K562 (cell line): ENCODE data around the gene ABHD16A. TPM values are rescaled to one million over a fixed set of nuclear protein-coding genes. Genes with fewer than 3 reads are reported as not detected.

ENCODE experiments used
- CTCFL ChIP-seq: IDR thresholded peaks from 2 replicates; pipeline ENCODE4 v1.6.1; 2011; ENCODE audit warnings: borderline replicate concordance, low read depth, mild to moderate bottlenecking, moderate library complexity, low read length; ENCODE audit not compliant: insufficient read depth, poor library complexity, severe bottlenecking
- IFI16 ChIP-seq: fragments of 250-450 bp; sonication (Bioruptor Pico); IDR thresholded peaks from 2 replicates; pipeline ENCODE4 v2.1.2; 2022; ENCODE audit warnings: mild to moderate bottlenecking, inconsistent platforms
- MTA1 ChIP-seq: fragments of 450-650 bp; IDR thresholded peaks from 2 replicates; pipeline ENCODE4 v1.6.1; 2017; ENCODE audit warnings: borderline replicate concordance
- ZBTB40 ChIP-seq, 2 experiments: fragments of 450-650 bp in 1 of 2; sonication (generic) in 1 of 2; formaldehyde crosslinking in 1 of 2; IDR thresholded peaks; 2 replicates each; pipeline versions ENCODE4 v1.7.1 to v1.9.0; 2016 to 2022; ENCODE audit warnings: inconsistent platforms in 1 of 2, mild to moderate bottlenecking in 1 of 2, missing genetic modification reagents in 1 of 2
- ZNF311 ChIP-seq: fragments of 250-450 bp; sonication (Bioruptor Pico); IDR thresholded peaks from 2 replicates; pipeline ENCODE4 v1.4.0; 2020; ENCODE audit warnings: mild to moderate bottlenecking, moderate library complexity
- polyA plus RNA-seq, 8 experiments: library from polyadenylated mRNA; depleted of rRNA in 4 of 8; stranded (reverse) in 5 of 8; unstranded in 3 of 8; fragments of >200 nt; fragmentation: Nextera tagmentation in 2 of 8; fragmentation: Illumina TruSeq in 1 of 8; extraction: Ambion mirVana in 2 of 8; extraction: Trizol in 1 of 8; gene quantifications; 2 replicates each; pipeline versions ENCODE4 v1.2.1 to v1.2.3, GENCODE V29; 2011 to 2014; ENCODE audit warnings: inconsistent platforms in 1 of 8, missing spikeins in 1 of 8
- total RNA-seq, 7 experiments: library from RNA; depleted of rRNA in 6 of 7; stranded (reverse); fragments of >200 nt in 6 of 7; fragmentation: Illumina TruSeq in 2 of 7; extraction: Trizol in 2 of 7; gene quantifications; 2 replicates each; pipeline versions ENCODE4 v1.2.1 to v1.2.3, GENCODE V29; 2011 to 2021; ENCODE audit warnings: low replicate concordance in 1 of 7
- TF ChIP-seq, protein P1 (sequence below): sonication (generic); formaldehyde crosslinking; IDR thresholded peaks from 2 replicates; pipeline ENCODE4 v1.8.1; 2023; ENCODE audit warnings: mild to moderate bottlenecking, missing genetic modification reagents
- TF ChIP-seq, protein P2 (sequence below): sonication (generic); formaldehyde crosslinking; IDR thresholded peaks from 2 replicates; pipeline ENCODE4 v1.8.0; 2022; ENCODE audit warnings: mild to moderate bottlenecking, missing genetic modification reagents
- TF ChIP-seq, protein P3 (sequence below): fragments of 250-450 bp; sonication (Bioruptor Pico); IDR thresholded peaks from 2 replicates; pipeline ENCODE4 v1.6.1; 2021; ENCODE audit warnings: mild to moderate bottlenecking

The ABHD16A gene
- total and polyA plus RNA-seq, 9 of the 15 experiments (the other 6 are each of a cell fraction or from before 2014, with no cell fraction given) = 25.8 to 120 (median 81.6) TPM

DNA sequence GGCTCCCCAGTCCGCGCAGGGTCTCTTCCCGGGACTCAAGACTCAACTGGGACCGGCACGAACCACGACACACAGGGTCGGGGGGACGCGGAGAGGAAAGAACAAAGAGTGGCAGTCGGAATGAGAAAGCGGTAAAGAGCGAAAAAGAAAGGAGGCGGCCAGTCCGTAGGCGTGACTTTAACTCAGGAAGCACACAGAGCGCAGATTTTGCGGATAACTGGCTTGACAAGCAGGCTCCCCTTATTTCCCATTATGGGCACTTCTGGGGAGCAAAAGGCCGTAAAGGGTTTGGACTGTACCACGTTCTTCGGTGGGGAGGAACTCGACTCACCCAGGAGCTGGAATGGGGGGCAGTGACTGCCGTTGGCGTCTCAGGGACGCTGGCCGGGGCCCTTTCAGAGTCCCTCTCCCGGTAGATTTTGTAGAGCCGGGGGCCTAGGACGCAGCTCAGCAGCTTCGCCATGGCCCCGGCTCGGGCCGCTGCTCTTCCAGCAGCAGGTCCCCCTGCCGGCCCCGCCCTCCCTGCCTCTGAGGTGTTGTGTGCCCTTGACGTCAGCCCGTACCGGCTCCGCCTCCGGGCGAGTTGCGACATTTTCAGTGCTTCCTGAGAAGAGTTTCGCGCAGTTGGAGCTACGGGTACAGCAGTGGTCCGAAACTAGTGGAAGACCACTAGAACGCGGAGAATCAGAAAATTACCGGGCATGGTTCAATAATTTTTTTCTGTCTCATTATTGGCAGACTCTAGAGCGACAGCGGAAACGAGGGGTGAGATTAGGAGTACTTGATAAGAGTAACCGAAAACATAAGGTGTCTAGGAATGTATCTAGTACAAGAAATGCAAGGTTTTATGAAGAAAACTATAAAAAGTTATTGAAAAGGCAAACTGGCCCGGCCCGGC, at the start of gene ABHD16A (continued):
- TF ChIP-seq ZBTB40 (IDR thresholded peaks at IDR 0.05) (peak; percentile 73), ZBTB40 (CRISPR knock-in tag; IDR thresholded peaks at IDR 0.05) (no peak), IFI16 (CRISPR knock-in tag) (no peak), MTA1 (peak; percentile 71), ZNF311 (CRISPR knock-in tag) (no peak), CTCFL (peak; percentile 84)
- TF ChIP-seq, protein P1, sequence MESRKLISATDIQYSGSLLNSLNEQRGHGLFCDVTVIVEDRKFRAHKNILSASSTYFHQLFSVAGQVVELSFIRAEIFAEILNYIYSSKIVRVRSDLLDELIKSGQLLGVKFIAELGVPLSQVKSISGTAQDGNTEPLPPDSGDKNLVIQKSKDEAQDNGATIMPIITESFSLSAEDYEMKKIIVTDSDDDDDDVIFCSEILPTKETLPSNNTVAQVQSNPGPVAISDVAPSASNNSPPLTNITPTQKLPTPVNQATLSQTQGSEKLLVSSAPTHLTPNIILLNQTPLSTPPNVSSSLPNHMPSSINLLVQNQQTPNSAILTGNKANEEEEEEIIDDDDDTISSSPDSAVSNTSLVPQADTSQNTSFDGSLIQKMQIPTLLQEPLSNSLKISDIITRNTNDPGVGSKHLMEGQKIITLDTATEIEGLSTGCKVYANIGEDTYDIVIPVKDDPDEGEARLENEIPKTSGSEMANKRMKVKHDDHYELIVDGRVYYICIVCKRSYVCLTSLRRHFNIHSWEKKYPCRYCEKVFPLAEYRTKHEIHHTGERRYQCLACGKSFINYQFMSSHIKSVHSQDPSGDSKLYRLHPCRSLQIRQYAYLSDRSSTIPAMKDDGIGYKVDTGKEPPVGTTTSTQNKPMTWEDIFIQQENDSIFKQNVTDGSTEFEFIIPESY = peak; percentile 79; the same call in 1 of the 2 replicates
- TF ChIP-seq, protein P2, sequence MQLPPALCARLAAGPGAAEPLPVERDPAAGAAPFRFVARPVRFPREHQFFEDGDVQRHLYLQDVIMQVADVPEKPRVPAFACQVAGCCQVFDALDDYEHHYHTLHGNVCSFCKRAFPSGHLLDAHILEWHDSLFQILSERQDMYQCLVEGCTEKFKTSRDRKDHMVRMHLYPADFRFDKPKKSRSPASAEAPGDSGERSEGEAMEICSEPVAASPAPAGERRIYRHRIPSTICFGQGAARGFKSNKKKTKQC = peak; percentile 91; the same call in 1 of the 2 replicates
- TF ChIP-seq, protein P3, sequence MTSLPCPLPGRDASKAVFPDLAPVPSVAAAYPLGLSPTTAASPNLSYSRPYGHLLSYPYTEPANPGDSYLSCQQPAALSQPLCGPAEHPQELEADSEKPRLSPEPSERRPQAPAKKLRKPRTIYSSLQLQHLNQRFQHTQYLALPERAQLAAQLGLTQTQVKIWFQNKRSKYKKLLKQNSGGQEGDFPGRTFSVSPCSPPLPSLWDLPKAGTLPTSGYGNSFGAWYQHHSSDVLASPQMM = no peak
